K562 (cell line): ENCODE measurements around the gene ZP3. TPM values are rescaled to one million over a fixed set of nuclear protein-coding genes. Genes with fewer than 3 reads are reported as not detected.

Experiments
- ATAC-seq: fragments of 200-7000 bp; cut with Tn5 transposase; 3 replicates; pipeline ENCODE4 v1.9.1; 2020; ENCODE audit warnings: moderate library complexity
- BruUV-seq: library from RNA; stranded (reverse); fragments of 400-500 nt; replicated peaks from 2 replicates; lab custom pipeline; 2021; lab: Mats Ljungman, UMichigan
- CTCF ChIA-PET: fragments of 300-600 bp; formaldehyde crosslinking; extraction: SDS; loops from one replicate; lab custom pipeline; 2021; ENCODE audit warnings: low intra/inter-chr PET ratio; lab: Yijun Ruan, JAX
- POLR2A ChIA-PET: fragments of 300-600, 350-650 bp; sonication (Branson Sonifier 250); formaldehyde crosslinking; extraction: SDS; loops from one replicate; lab custom pipeline; 2021; ENCODE audit warnings: antibody characterized with exemption, inconsistent platforms; lab: Yijun Ruan, JAX
- DNase-seq, 4 experiments: peaks; one replicate each; pipeline versions ENCODE4 v3.0.0 to v3.0.0-alpha.2; 2011 to 2018; ENCODE audit warnings: low spot score in 3 of 4, mixed read lengths in 3 of 4; ENCODE audit errors: extremely low read depth in 1 of 4
- FAIRE-seq: peaks from 2 replicates; lab custom pipeline; 2011; peaks lifted over from hg19 to GRCh38; lab: Jason Lieb, UNC
- H2AFZ ChIP-seq: 2 replicates; pipeline ENCODE4 v1.6.0; 2011; ENCODE audit warnings: low read depth, low read length, control low read depth, inconsistent platforms
- H3K27ac ChIP-seq: fragments of 200-600 bp; 3 replicates; pipeline ENCODE4 v1.8.0; 2011; ENCODE audit warnings: low read depth, mild to moderate bottlenecking, control low read depth, inconsistent platforms, low read length, moderate library complexity, mixed read lengths; ENCODE audit errors: extremely low read depth
- H3K27me3 ChIP-seq, 2 experiments: fragments of 300-600 bp in 1 of 2; 2 replicates in 1 of 2; 3 replicates in 1 of 2; pipeline versions ENCODE4 v1.6.0 to v1.8.0; 2011; ENCODE audit warnings: inconsistent platforms in 2 of 2, low read length in 2 of 2, mild to moderate bottlenecking in 1 of 2, mixed read lengths in 1 of 2, moderate library complexity in 1 of 2; ENCODE audit not compliant: control insufficient read depth in 2 of 2, insufficient read depth in 2 of 2
- H3K36me3 ChIP-seq: fragments of 300-600 bp; 3 replicates; pipeline ENCODE4 v1.8.0; 2011; ENCODE audit warnings: mild to moderate bottlenecking, low read length, inconsistent platforms; ENCODE audit not compliant: control insufficient read depth, insufficient read depth
- H3K4me1 ChIP-seq, 2 experiments: fragments of 200-600 bp in 1 of 2; replicated peaks in 1 of 2; 2 replicates in 1 of 2; 3 replicates in 1 of 2; pipeline versions ENCODE4 v1.5.1 to v1.8.0; 2011; ENCODE audit warnings: inconsistent platforms in 2 of 2, low read length in 2 of 2, mild to moderate bottlenecking in 1 of 2, mixed read lengths in 1 of 2, moderate library complexity in 1 of 2; ENCODE audit not compliant: control insufficient read depth in 2 of 2, insufficient read depth in 2 of 2
- H3K4me2 ChIP-seq: 2 replicates; pipeline ENCODE4 v1.6.1; 2011; ENCODE audit warnings: low read length, control low read depth, inconsistent platforms, mixed read lengths; ENCODE audit not compliant: insufficient read depth
- H3K4me3 ChIP-seq: fragments of 200-600 bp; sonication (generic), shearing (Covaris generic); 2 replicates; pipeline ENCODE4 v1.5.1; 2016; ENCODE audit warnings: control low read depth, inconsistent platforms
- H3K79me2 ChIP-seq: fragments of 200-600 bp; 3 replicates; pipeline ENCODE4 v1.8.0; 2011; ENCODE audit warnings: low read length, inconsistent platforms; ENCODE audit not compliant: control insufficient read depth, insufficient read depth
- H3K9ac ChIP-seq, 2 experiments: 2 replicates each; pipeline versions ENCODE4 v1.6.0 to v1.6.1; 2011; ENCODE audit warnings: low read depth in 2 of 2, low read length in 2 of 2, control low read depth in 1 of 2, inconsistent platforms in 1 of 2, mild to moderate bottlenecking in 1 of 2, mixed read lengths in 1 of 2; ENCODE audit not compliant: insufficient read depth in 1 of 2
- H3K9me1 ChIP-seq: one replicate; pipeline ENCODE4 v1.6.0; 2011; ENCODE audit warnings: inconsistent platforms, mild to moderate bottlenecking, low read length, moderate library complexity; ENCODE audit not compliant: control insufficient read depth, insufficient read depth
- H3K9me3 ChIP-seq: replicated peaks from 2 replicates; pipeline ENCODE4 v1.5.1; 2011; ENCODE audit warnings: low read depth, low read length, inconsistent platforms; ENCODE audit not compliant: control insufficient read depth, insufficient read depth
- H4K20me1 ChIP-seq: replicated peaks from 2 replicates; pipeline ENCODE4 v1.6.1; 2011; ENCODE audit warnings: low read length, inconsistent platforms, mixed read lengths; ENCODE audit not compliant: control insufficient read depth, insufficient read depth
- CBX5 ChIP-seq: IDR thresholded peaks from 2 replicates; pipeline ENCODE4 v1.6.1; 2014; ENCODE audit warnings: low read depth, borderline replicate concordance
- NRF1 ChIP-seq, 2 experiments: fragments of 450-650 bp; IDR thresholded peaks in 1 of 2; conservative IDR thresholded peaks in 1 of 2; 2 replicates each; pipeline ENCODE4 v1.6.1; 2014; ENCODE audit warnings: mild to moderate bottlenecking in 2 of 2
- SOX6 ChIP-seq: fragments of 450-650 bp; IDR thresholded peaks from 2 replicates; pipeline ENCODE4 v1.6.1; 2014; ENCODE audit warnings: mild to moderate bottlenecking
- ZNF232 ChIP-seq: sonication (generic); formaldehyde crosslinking; IDR thresholded peaks from 2 replicates; pipeline ENCODE4 v1.8.0; 2022; ENCODE audit warnings: mild to moderate bottlenecking, missing genetic modification reagents
- WGBS: fragments of 100-300 bp; shearing (Covaris generic); methylation state at CpG from one replicate; pipeline ENCODE4 v1.1.6; 2016; ENCODE audit warnings: low coverage, mixed read lengths; ENCODE audit not compliant: insufficient coverage; ENCODE audit errors: missing lambda C conversion rate; 5-methylcytosine and 5-hydroxymethylcytosine counted together
- in situ Hi-C: fragments of 300-500 bp; cut with MboI; formaldehyde crosslinking; loops from 4 replicates; pipeline ENCODE4 v1.15.0; 2018; ENCODE audit warnings: inconsistent platforms, mixed read lengths
- intact Hi-C: fragments of 100-400 bp; cut with micrococcal nuclease; formaldehyde crosslinking; loops from 2 replicates; pipeline ENCODE4 v1.14.2; 2022
- polyA plus RNA-seq, 8 experiments: library from polyadenylated mRNA; depleted of rRNA in 4 of 8; stranded (reverse) in 5 of 8; unstranded in 3 of 8; fragments of >200 nt; fragmentation: Nextera tagmentation in 2 of 8; fragmentation: Illumina TruSeq in 1 of 8; extraction: Ambion mirVana in 2 of 8; extraction: Trizol in 1 of 8; gene quantifications; 2 replicates each; pipeline versions ENCODE4 v1.2.1 to v1.2.3, GENCODE V29; 2011 to 2014; ENCODE audit warnings: inconsistent platforms in 1 of 8, missing spikeins in 1 of 8
- total RNA-seq, 7 experiments: library from RNA; depleted of rRNA in 6 of 7; stranded (reverse); fragments of >200 nt in 6 of 7; fragmentation: Illumina TruSeq in 2 of 7; extraction: Trizol in 2 of 7; gene quantifications; 2 replicates each; pipeline versions ENCODE4 v1.2.1 to v1.2.3, GENCODE V29; 2011 to 2021; ENCODE audit warnings: low replicate concordance in 1 of 7
- TF ChIP-seq, protein P1 (sequence below), 3 experiments: fragments of 200-800 bp in 1 of 3; fragments of 250-450 bp in 1 of 3; fragments of 450-650 bp in 1 of 3; sonication (Bioruptor Pico) in 1 of 3; sonication (Bioruptor generic) in 1 of 3; formaldehyde crosslinking in 1 of 3; IDR thresholded peaks; 2 replicates each; pipeline versions ENCODE4 v1.6.1 to v1.8.0; 2016 to 2022; ENCODE audit warnings: mild to moderate bottlenecking in 2 of 3, missing genetic modification characterization in 2 of 3, missing compliant biosample characterization in 1 of 3, moderate library complexity in 1 of 3
- TF ChIP-seq, protein P2 (sequence below), 2 experiments: IDR thresholded peaks; 2 replicates each; pipeline ENCODE4 v1.6.1; 2012; ENCODE audit warnings: improper control_type of control experiment in 2 of 2, low read depth in 2 of 2, low read length in 2 of 2, borderline replicate concordance in 1 of 2
- TF ChIP-seq, protein P3 (sequence below): IDR thresholded peaks from 2 replicates; pipeline ENCODE4 v1.6.1; 2016; ENCODE audit warnings: missing genetic modification characterization, missing compliant biosample characterization
- TF ChIP-seq, protein P4 (sequence below), 2 experiments: fragments of 450-650 bp in 1 of 2; sonication (generic) in 1 of 2; formaldehyde crosslinking; conservative IDR thresholded peaks; 2 replicates each; pipeline versions ENCODE4 v1.4.0 to v1.8.1; 2020 to 2022; ENCODE audit warnings: mild to moderate bottlenecking in 1 of 2, missing genetic modification reagents in 1 of 2

ZP3 gene
- total and polyA plus RNA-seq, 9 of the 15 experiments (the other 6 are each of a cell fraction or from before 2014, with no cell fraction given) = 1.4 to 3.8 (median 2.4) TPM

DNA sequence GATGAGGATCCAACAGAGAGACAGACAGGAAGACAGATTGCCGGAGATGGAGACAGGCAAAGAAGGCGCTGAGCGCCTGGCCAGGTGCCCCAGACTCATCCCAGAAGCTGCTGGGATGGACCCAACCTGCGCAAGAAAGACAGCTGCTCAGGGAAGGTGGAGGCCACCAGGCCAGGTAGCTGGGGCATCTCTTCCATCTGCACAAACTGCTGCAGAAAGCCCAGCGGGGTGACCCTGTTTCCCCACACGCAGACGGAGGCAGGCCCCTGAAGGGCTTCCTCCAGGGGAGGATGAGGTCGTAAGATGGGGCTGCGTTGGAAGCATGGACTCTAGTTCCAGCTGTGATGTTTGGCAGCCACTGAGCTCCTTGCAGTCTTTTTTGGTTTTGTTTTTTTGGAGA lies 49.5 kb upstream of the ZP3 start (continued):
- TF ChIP-seq, protein P1, sequence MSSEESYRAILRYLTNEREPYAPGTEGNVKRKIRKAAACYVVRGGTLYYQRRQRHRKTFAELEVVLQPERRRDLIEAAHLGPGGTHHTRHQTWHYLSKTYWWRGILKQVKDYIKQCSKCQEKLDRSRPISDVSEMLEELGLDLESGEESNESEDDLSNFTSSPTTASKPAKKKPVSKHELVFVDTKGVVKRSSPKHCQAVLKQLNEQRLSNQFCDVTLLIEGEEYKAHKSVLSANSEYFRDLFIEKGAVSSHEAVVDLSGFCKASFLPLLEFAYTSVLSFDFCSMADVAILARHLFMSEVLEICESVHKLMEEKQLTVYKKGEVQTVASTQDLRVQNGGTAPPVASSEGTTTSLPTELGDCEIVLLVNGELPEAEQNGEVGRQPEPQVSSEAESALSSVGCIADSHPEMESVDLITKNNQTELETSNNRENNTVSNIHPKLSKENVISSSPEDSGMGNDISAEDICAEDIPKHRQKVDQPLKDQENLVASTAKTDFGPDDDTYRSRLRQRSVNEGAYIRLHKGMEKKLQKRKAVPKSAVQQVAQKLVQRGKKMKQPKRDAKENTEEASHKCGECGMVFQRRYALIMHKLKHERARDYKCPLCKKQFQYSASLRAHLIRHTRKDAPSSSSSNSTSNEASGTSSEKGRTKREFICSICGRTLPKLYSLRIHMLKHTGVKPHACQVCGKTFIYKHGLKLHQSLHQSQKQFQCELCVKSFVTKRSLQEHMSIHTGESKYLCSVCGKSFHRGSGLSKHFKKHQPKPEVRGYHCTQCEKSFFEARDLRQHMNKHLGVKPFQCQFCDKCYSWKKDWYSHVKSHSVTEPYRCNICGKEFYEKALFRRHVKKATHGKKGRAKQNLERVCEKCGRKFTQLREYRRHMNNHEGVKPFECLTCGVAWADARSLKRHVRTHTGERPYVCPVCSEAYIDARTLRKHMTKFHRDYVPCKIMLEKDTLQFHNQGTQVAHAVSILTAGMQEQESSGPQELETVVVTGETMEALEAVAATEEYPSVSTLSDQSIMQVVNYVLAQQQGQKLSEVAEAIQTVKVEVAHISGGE (CRISPR knock-in tag; IDR thresholded peaks at IDR 0.05) = no peak
- TF ChIP-seq, all 486 proteins: peak for 0

DNA sequence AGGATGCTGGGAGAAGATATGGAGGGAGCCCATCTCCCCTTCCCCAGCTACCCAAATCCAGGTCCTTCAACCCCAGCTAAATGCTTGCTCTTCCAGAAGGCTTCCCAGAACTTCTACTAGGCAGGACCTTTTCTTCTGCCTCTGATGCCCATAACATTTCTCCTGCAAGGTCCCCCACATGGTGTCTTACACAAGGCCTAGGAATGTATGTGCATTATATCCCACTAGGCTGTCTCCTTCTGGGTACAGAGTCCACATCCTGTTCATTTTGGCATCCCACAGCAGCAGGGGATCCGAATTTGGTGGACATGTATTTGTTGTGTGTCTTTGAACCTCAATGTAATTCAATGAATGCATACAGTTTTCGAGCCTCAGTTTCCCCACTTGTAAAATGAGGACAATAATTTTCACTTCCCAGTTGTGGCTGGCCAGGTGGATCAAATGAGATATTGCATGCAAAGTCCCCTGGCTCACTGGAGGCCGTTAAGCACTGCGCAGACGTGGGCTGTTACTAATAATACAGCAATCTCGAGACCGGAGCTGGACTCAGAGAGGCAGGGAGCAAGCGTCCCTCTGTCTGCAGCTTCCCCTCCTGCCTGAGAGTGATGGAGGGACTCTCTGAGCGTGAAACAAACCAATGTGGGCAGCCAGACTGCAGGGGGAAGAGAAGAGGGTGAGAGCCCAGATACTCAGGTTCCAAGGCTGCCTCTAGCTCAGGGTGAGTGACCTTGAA lies 47.4 kb upstream of the ZP3 start:
- Histone ChIP-seq H3K4me1 (peaks cover 48% of the 10 kb centered on the region in 2 experiments), H3K9me3 (no peaks in the 10 kb centered on the region), H3K4me2 (no peak overlapping the region; the same call in 1 of the 2 replicates), H2AFZ (peak overlapping the region; percentile 70), H3K27ac (no peak overlapping the region), H3K36me3 (no peaks in the 10 kb centered on the region), H3K79me2 (0 out of 3 replicates have a peak, but pooled peaks cover 2% of the 10 kb centered on the region), H4K20me1 (no peaks in the 10 kb centered on the region), H3K4me3 (no peak overlapping the region), H3K27me3 (no peaks in the 10 kb centered on the region), H3K9ac (0 out of 4 replicates have a peak overlapping the region, but pooled peaks of 1 of the 2 experiments have one; percentile 2), H3K9me1 (no peaks in the 10 kb centered on the region)
- BruUV-seq = no TSS peak
- CTCF ChIA-PET = interaction anchor here (0.6 kb wide), 1 partner anchor 346 kb away, joined by 3 read pairs; no protein-coding TSS in a partner anchor
- 51% methylated on average over 9 of the region's 9 CpGs for WGBS
- POLR2A ChIA-PET = interaction anchor here (0.7 to 1.7 kb wide), 3 partner anchors 9 to 29 kb away, joined by 4 to 10 read pairs (median 5); no protein-coding TSS in a partner anchor
- no peak for ATAC-seq
- TF ChIP-seq ZNF232 (no peak), SOX6 (no peak), CBX5 (no peak), NRF1 (conservative IDR thresholded peaks at IDR 0.05 in 1 of 2, IDR thresholded peaks at IDR 0.05 in 1 of 2) (0 out of 4 replicates have a peak, but pooled peaks of 1 of the 2 experiments have one; percentile 25)
- TF ChIP-seq, protein P2, sequence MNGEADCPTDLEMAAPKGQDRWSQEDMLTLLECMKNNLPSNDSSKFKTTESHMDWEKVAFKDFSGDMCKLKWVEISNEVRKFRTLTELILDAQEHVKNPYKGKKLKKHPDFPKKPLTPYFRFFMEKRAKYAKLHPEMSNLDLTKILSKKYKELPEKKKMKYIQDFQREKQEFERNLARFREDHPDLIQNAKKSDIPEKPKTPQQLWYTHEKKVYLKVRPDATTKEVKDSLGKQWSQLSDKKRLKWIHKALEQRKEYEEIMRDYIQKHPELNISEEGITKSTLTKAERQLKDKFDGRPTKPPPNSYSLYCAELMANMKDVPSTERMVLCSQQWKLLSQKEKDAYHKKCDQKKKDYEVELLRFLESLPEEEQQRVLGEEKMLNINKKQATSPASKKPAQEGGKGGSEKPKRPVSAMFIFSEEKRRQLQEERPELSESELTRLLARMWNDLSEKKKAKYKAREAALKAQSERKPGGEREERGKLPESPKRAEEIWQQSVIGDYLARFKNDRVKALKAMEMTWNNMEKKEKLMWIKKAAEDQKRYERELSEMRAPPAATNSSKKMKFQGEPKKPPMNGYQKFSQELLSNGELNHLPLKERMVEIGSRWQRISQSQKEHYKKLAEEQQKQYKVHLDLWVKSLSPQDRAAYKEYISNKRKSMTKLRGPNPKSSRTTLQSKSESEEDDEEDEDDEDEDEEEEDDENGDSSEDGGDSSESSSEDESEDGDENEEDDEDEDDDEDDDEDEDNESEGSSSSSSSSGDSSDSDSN (IDR thresholded peaks at IDR 0.05; ENCODE audit: borderline replicate concordance in 1 of 2, low read depth in 2 of 2, low read length in 2 of 2) = no peak
- TF ChIP-seq, protein P3, sequence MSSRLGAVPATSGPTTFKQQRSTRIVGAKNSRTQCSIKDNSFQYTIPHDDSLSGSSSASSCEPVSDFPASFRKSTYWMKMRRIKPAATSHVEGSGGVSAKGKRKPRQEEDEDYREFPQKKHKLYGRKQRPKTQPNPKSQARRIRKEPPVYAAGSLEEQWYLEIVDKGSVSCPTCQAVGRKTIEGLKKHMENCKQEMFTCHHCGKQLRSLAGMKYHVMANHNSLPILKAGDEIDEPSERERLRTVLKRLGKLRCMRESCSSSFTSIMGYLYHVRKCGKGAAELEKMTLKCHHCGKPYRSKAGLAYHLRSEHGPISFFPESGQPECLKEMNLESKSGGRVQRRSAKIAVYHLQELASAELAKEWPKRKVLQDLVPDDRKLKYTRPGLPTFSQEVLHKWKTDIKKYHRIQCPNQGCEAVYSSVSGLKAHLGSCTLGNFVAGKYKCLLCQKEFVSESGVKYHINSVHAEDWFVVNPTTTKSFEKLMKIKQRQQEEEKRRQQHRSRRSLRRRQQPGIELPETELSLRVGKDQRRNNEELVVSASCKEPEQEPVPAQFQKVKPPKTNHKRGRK (tag) = 0 out of 2 replicates have a peak, but pooled peaks have one; percentile 50
- TF ChIP-seq, protein P4, sequence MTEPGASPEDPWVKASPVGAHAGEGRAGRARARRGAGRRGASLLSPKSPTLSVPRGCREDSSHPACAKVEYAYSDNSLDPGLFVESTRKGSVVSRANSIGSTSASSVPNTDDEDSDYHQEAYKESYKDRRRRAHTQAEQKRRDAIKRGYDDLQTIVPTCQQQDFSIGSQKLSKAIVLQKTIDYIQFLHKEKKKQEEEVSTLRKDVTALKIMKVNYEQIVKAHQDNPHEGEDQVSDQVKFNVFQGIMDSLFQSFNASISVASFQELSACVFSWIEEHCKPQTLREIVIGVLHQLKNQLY (CRISPR knock-in tag; conservative IDR thresholded peaks at IDR 0.05) = no peak
- FAIRE-seq = no peak
- no peak for DNase-seq
- in situ Hi-C loops = no loop called here
- intact Hi-C loops = no loop called here
